Osteoblast (primary cell): Measurements from ENCODE around the gene ZNF148. TPM values are rescaled to one million over a fixed set of nuclear protein-coding genes. Genes with fewer than 3 reads are reported as not detected.

ENCODE experiments used
- DNase-seq: peaks from one replicate; pipeline ENCODE4 v3.0.0; 2011; ENCODE audit warnings: low spot score, mixed read lengths; ENCODE audit not compliant: insufficient read length; ENCODE audit errors: missing footprints
- H2AFZ ChIP-seq: 2 replicates; pipeline ENCODE4 v1.6.0; 2011; ENCODE audit warnings: mild to moderate bottlenecking, low read length
- H3K27ac ChIP-seq: 2 replicates; pipeline ENCODE4 v1.5.1; 2011; ENCODE audit warnings: mild to moderate bottlenecking, low read depth, low read length, moderate library complexity
- H3K27me3 ChIP-seq: 2 replicates; pipeline ENCODE4 v1.6.0; 2012; ENCODE audit warnings: mild to moderate bottlenecking, control low read depth, inconsistent platforms, low read length, moderate library complexity; ENCODE audit not compliant: insufficient read depth
- H3K36me3 ChIP-seq: 2 replicates; pipeline ENCODE4 v1.5.1; 2011; ENCODE audit warnings: mild to moderate bottlenecking, low read length, control low read depth, moderate library complexity; ENCODE audit not compliant: insufficient read depth
- H3K4me1 ChIP-seq: 2 replicates; pipeline ENCODE4 v1.5.1; 2011; ENCODE audit warnings: mild to moderate bottlenecking, low read length, control low read depth, moderate library complexity; ENCODE audit not compliant: insufficient read depth
- H3K4me2 ChIP-seq: 2 replicates; pipeline ENCODE4 v1.6.0; 2011; ENCODE audit warnings: mild to moderate bottlenecking, low read length; ENCODE audit not compliant: insufficient read depth
- H3K4me3 ChIP-seq: fragments of 200-600 bp; sonication (generic); 3 replicates; pipeline ENCODE4 v1.5.1; 2012; ENCODE audit warnings: mild to moderate bottlenecking, low read length, inconsistent platforms; ENCODE audit not compliant: insufficient read depth
- H3K79me2 ChIP-seq: 2 replicates; pipeline ENCODE4 v1.6.0; 2012; ENCODE audit warnings: mild to moderate bottlenecking, low read length, control low read depth, inconsistent platforms; ENCODE audit not compliant: insufficient read depth
- H3K9me3 ChIP-seq: 2 replicates; pipeline ENCODE4 v1.5.1; 2011; ENCODE audit warnings: low read depth, low read length, control low read depth
- H4K20me1 ChIP-seq: 2 replicates; pipeline ENCODE4 v1.6.0; 2012; ENCODE audit warnings: mild to moderate bottlenecking, low read length, control low read depth; ENCODE audit not compliant: insufficient read depth
- CTCF ChIP-seq: IDR thresholded peaks from 2 replicates; pipeline ENCODE4 v1.5.1; 2011; ENCODE audit warnings: mild to moderate bottlenecking, low read depth, low read length, moderate library complexity; ENCODE audit errors: extremely low read depth
- total RNA-seq: library from RNA; depleted of rRNA; stranded (reverse); fragments of >200 nt; gene quantifications from 2 replicates; pipeline ENCODE4 v1.2.3, GENCODE V29; 2012

The ZNF148 gene
- total RNA-seq, 1 donor: 38.4 TPM

GRCh38 chr3:125326957-125327356 lies 48.2 kb downstream of the ZNF148 start:
- no peaks in the 10 kb centered on the region for H3K27me3 ChIP-seq
- no peak for DNase-seq
- H4K20me1 ChIP-seq: peaks cover 4% of the 10 kb centered on the region
- H3K27ac ChIP-seq: no peak overlapping the region
- peaks cover 59% of the 10 kb centered on the region for H3K79me2 ChIP-seq
- no peak overlapping the region for H2AFZ ChIP-seq
- H3K4me3 ChIP-seq: no peak overlapping the region
- no peak overlapping the region for H3K4me2 ChIP-seq
- peaks cover 8% of the 10 kb centered on the region for H3K36me3 ChIP-seq
- peaks cover 4% of the 10 kb centered on the region for H3K4me1 ChIP-seq
- H3K9me3 ChIP-seq: no peaks in the 10 kb centered on the region
- TF ChIP-seq CTCF: no peak

GRCh38 chr3:125325746-125326145 lies 49.4 kb downstream of the ZNF148 start:
- peaks cover 48% of the 10 kb centered on the region for H3K79me2 ChIP-seq
- H3K36me3 ChIP-seq: peaks cover 8% of the 10 kb centered on the region
- H3K27me3 ChIP-seq: no peaks in the 10 kb centered on the region
- H2AFZ ChIP-seq: no peak overlapping the region
- no peak overlapping the region for H3K27ac ChIP-seq
- H3K9me3 ChIP-seq: no peaks in the 10 kb centered on the region
- H3K4me3 ChIP-seq: no peak overlapping the region
- TF ChIP-seq CTCF: no peak
- no peak overlapping the region for H3K4me2 ChIP-seq
- no peak for DNase-seq
- H4K20me1 ChIP-seq: no peaks in the 10 kb centered on the region
- no peaks in the 10 kb centered on the region for H3K4me1 ChIP-seq

GRCh38 chr3:125324341-125324740 lies 50.8 kb downstream of the ZNF148 start:
- no peak for TF ChIP-seq CTCF
- Histone ChIP-seq H3K4me2 (no peak overlapping the region), H3K36me3 (peaks cover 8% of the 10 kb centered on the region), H3K27ac (no peak overlapping the region), H4K20me1 (no peaks in the 10 kb centered on the region), H3K4me1 (no peaks in the 10 kb centered on the region), H3K9me3 (no peaks in the 10 kb centered on the region), H2AFZ (no peak overlapping the region), H3K79me2 (peaks cover 41% of the 10 kb centered on the region), H3K27me3 (no peaks in the 10 kb centered on the region), H3K4me3 (no peak overlapping the region)
- peak; percentile 60 for DNase-seq

GRCh38 chr3:125322917-125323316 lies 52.2 kb downstream of the ZNF148 start:
- no peak for DNase-seq
- peaks cover 8% of the 10 kb centered on the region for H3K36me3 ChIP-seq
- H3K4me3 ChIP-seq: no peak overlapping the region
- peaks cover 43% of the 10 kb centered on the region for H3K79me2 ChIP-seq
- H3K27me3 ChIP-seq: no peaks in the 10 kb centered on the region
- no peaks in the 10 kb centered on the region for H3K9me3 ChIP-seq
- H3K4me1 ChIP-seq: peaks cover 2% of the 10 kb centered on the region
- no peaks in the 10 kb centered on the region for H4K20me1 ChIP-seq
- H3K27ac ChIP-seq: no peak overlapping the region
- no peak overlapping the region for H2AFZ ChIP-seq
- TF ChIP-seq CTCF: no peak
- H3K4me2 ChIP-seq: no peak overlapping the region
